SK-N-SH treated with all-trans-retinoic acid at 6 μM for 48 hours (cell line): ENCODE results near the gene FRMD8.

Experiments used
- SNAI2 ChIP-seq: fragments of 250-450 bp; sonication (Bioruptor Pico); IDR thresholded peaks from 2 replicates; pipeline ENCODE4 v1.5.0; 2020; ENCODE audit warnings: mild to moderate bottlenecking, moderate library complexity
- TSHZ2 ChIP-seq: fragments of 250-450 bp; sonication (Bioruptor Pico); IDR thresholded peaks from 2 replicates; pipeline ENCODE4 v1.5.0; 2020; ENCODE audit warnings: mild to moderate bottlenecking, moderate library complexity
- ZFP30 ChIP-seq: fragments of 450-650 bp; formaldehyde crosslinking; IDR thresholded peaks from 2 replicates; pipeline ENCODE4 v1.5.0; 2022; ENCODE audit warnings: mild to moderate bottlenecking, moderate library complexity

GRCh38 chr11:65401073-65401802, 14.8 kb downstream of the FRMD8 start:
- TF ChIP-seq ZFP30 (CRISPR knock-in tag) (no peak), TSHZ2 (CRISPR knock-in tag) (no peak), SNAI2 (CRISPR knock-in tag) (no peak)
